Common myeloid progenitor, CD34-positive (primary cell): ENCODE data around the gene MAP6D1.

Experiments used
- CTCF ChIA-PET: fragments of 350-600 bp; sonication (Branson Sonifier 250); formaldehyde crosslinking; loops from one replicate; lab custom pipeline; 2021; ENCODE audit warnings: antibody characterized with exemption; lab: Charles Lee
- POLR2A ChIA-PET: fragments of 350-600 bp; sonication (Branson Sonifier 250); formaldehyde crosslinking; loops from one replicate; lab custom pipeline; 2021; ENCODE audit warnings: antibody characterized with exemption; lab: Charles Lee
- DNase-seq, 3 donors: peaks; one replicate each; pipeline versions ENCODE4 v3.0.0 to v3.0.0-alpha.2; 2013
- H3K27ac ChIP-seq, 2 experiments: 1 replicate in 1 of 2; 2 replicates in 1 of 2; pipeline ENCODE4 v1.7.0; 2013; ENCODE audit warnings: inconsistent platforms in 2 of 2, low read length in 2 of 2, mild to moderate bottlenecking in 2 of 2, low read depth in 1 of 2, moderate library complexity in 1 of 2; ENCODE audit not compliant: severe bottlenecking in 2 of 2, insufficient read depth in 1 of 2, poor library complexity in 1 of 2
- H3K27me3 ChIP-seq, 5 experiments: replicated peaks in 2 of 5; 1 replicate in 3 of 5; 2 replicates in 2 of 5; pipeline versions ENCODE4 v1.6.1 to v1.7.0; 2013; ENCODE audit warnings: low read length in 4 of 5, mild to moderate bottlenecking in 2 of 5, moderate library complexity in 2 of 5, inconsistent platforms in 1 of 5; ENCODE audit not compliant: insufficient read depth in 5 of 5, control insufficient read depth in 4 of 5
- H3K36me3 ChIP-seq, 4 experiments: 1 replicate in 2 of 4; 2 replicates in 2 of 4; pipeline versions ENCODE4 v1.6.1 to v1.7.0; 2013; ENCODE audit warnings: low read length in 3 of 4, control low read depth in 1 of 4, mild to moderate bottlenecking in 1 of 4; ENCODE audit not compliant: control insufficient read depth in 4 of 4, insufficient read depth in 4 of 4
- H3K4me1 ChIP-seq, 4 experiments: 1 replicate in 3 of 4; 2 replicates in 1 of 4; pipeline versions ENCODE4 v1.6.1 to v1.7.1; 2013; ENCODE audit warnings: low read length in 3 of 4, mild to moderate bottlenecking in 3 of 4, control low read depth in 1 of 4, inconsistent platforms in 1 of 4, moderate library complexity in 1 of 4; ENCODE audit not compliant: control insufficient read depth in 4 of 4, insufficient read depth in 4 of 4; ENCODE audit errors: control extremely low read depth in 1 of 4
- H3K4me3 ChIP-seq, 7 experiments: 1 replicate in 4 of 7; 2 replicates in 3 of 7; pipeline versions ENCODE4 v1.5.1 to v1.7.0; 2013; ENCODE audit warnings: mild to moderate bottlenecking in 7 of 7, low read length in 6 of 7, moderate library complexity in 6 of 7, inconsistent platforms in 2 of 7, low read depth in 2 of 7, control low read depth in 1 of 7; ENCODE audit not compliant: insufficient read depth in 4 of 7, control insufficient read depth in 1 of 7; ENCODE audit errors: extremely low read depth in 1 of 7
- H3K9me3 ChIP-seq, 5 experiments: 1 replicate in 4 of 5; 2 replicates in 1 of 5; pipeline versions ENCODE4 v1.6.1 to v1.7.1; 2013; ENCODE audit warnings: low read length in 4 of 5, mild to moderate bottlenecking in 2 of 5, inconsistent platforms in 1 of 5, low read depth in 1 of 5, moderate library complexity in 1 of 5; ENCODE audit not compliant: control insufficient read depth in 4 of 5, insufficient read depth in 2 of 5; ENCODE audit errors: control extremely low read depth in 1 of 5
- WGBS: methylation state at CpG from one replicate; pipeline ENCODE4 v1.1.5; 2013; ENCODE audit not compliant: insufficient coverage; 5-methylcytosine and 5-hydroxymethylcytosine counted together

The MAP6D1 gene

GRCh38 chr3:183857863-183858262, 32.5 kb upstream of the MAP6D1 start:
- no peaks in the 10 kb centered on the region for H3K27me3 ChIP-seq
- ChIA-PET POLR2A (interaction anchor here (0.6 kb wide), 1 partner anchor 438 kb away, joined by 3 read pairs; no protein-coding TSS in a partner anchor), CTCF (interaction anchor here (1.2 kb wide), 1 partner anchor 32 kb away, joined by 3 read pairs; the partner anchor contains the start of gene MAP6D1)
- H3K4me1 ChIP-seq: no peaks in the 10 kb centered on the region
- no peak for DNase-seq
- H3K9me3 ChIP-seq: no peaks in the 10 kb centered on the region
- H3K27ac ChIP-seq: no peak overlapping the region
- H3K4me3 ChIP-seq: no peak overlapping the region
- 100% methylated on average over 2 of the region's 3 CpGs for WGBS
- H3K36me3 ChIP-seq: peaks cover 17 to 74% (median 49%) of the 10 kb centered on the region in 4 experiments

DNA sequence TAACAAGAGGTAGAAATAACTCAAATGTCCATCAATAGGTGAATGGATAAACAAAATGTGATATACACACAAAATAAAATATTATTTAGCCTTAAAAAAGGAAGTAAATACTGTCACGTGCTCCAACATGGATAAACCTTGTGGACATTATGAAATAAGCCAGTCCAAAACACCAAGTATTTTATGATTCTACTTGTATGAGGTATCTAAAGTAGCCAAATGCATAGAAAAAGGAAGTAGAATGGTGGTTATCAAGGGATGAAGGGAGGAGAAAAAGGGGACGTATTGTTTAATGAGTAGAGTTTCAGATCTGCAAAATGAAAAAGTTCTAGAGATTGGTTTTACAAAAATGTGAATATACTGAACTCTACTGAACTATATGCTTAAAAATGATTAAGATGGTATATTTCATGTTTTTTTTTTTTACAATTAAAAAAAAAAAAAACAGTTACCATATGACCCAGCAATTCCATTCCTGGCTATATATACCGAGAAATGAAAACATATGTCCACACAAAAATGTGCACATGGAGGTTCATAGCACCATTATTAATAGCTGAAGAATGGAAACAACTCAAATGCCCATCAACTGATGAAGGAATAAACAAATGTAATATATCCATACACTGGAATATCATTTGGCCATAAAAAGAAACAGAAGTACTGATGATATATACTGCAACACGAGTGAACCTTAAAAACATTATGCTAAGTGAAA, 29.1 kb upstream of the MAP6D1 start:
- Histone ChIP-seq H3K4me3 (no peak overlapping the region), H3K27ac (no peak overlapping the region), H3K9me3 (no peaks in the 10 kb centered on the region), H3K36me3 (peaks cover 18 to 57% (median 38%) of the 10 kb centered on the region in 4 experiments), H3K27me3 (no peaks in the 10 kb centered on the region), H3K4me1 (no peaks in the 10 kb centered on the region)
- ChIA-PET POLR2A (no interaction called here), CTCF (no interaction called here)
- 100% methylated on average over 2 of the region's 4 CpGs for WGBS
- DNase-seq: no peak

GRCh38 chr3:183845608-183846288, 20.4 kb upstream of the MAP6D1 start:
- Histone ChIP-seq H3K36me3 (peaks cover 23 to 71% (median 45%) of the 10 kb centered on the region in 4 experiments), H3K9me3 (no peaks in the 10 kb centered on the region), H3K27ac (peak overlapping the region in 1 of 2 experiments; percentile 8), H3K27me3 (no peaks in the 10 kb centered on the region), H3K4me1 (peaks cover 0 to 6% (median 1%) of the 10 kb centered on the region in 4 experiments), H3K4me3 (no peak overlapping the region)
- DNase-seq: peak in 2 of 3 donors; percentile 53 to 65
- 60% methylated on average over 5 of the region's 13 CpGs for WGBS
- ChIA-PET POLR2A (interaction anchor here (0.9 kb wide), 1 partner anchor 32 kb away, joined by 4 read pairs; no protein-coding TSS in a partner anchor), CTCF (no interaction called here)

GRCh38 chr3:183845090-183845489, 19.7 kb upstream of the MAP6D1 start:
- CTCF ChIA-PET: interaction anchor here (1.6 to 4.0 kb wide), 2 partner anchors 13 to 18 kb away, joined by 4 to 15 read pairs; no protein-coding TSS in a partner anchor

DNA sequence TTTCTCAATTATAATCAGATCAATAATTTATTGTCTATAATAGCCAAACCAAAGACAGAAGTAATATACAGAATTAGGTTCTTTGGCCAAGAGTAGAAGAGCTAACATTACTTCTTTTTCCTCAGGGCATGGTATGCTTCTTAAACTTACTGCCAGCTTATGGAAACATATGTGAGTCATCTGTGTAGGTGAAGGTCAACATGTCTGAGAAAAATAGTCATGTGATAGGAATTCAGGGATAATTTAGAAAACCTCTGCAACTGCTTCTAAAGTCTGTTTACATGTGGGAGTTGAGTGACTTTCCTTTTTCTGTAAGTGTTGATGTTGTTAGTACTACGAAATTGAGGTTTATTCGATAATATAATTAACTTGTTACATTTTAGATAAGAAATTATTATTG, 19.2 kb upstream of the MAP6D1 start:
- peaks cover 0 to 6% (median 1%) of the 10 kb centered on the region in 4 experiments for H3K4me1 ChIP-seq
- no peak overlapping the region for H3K4me3 ChIP-seq
- no peaks in the 10 kb centered on the region for H3K9me3 ChIP-seq
- H3K36me3 ChIP-seq: peaks cover 20 to 74% (median 49%) of the 10 kb centered on the region in 4 experiments
- H3K27ac ChIP-seq: no peak overlapping the region
- WGBS: no CpG with 5 or more reads among the region's 2 CpGs
- DNase-seq: no peak
- CTCF ChIA-PET: interaction anchor here (1.6 to 4.0 kb wide), 2 partner anchors 13 to 18 kb away, joined by 4 to 15 read pairs; no protein-coding TSS in a partner anchor
- POLR2A ChIA-PET: no interaction called here
- no peaks in the 10 kb centered on the region for H3K27me3 ChIP-seq

More at GRCh38 chr3:183845090-183845489, 19.7 kb upstream of the MAP6D1 start:
- DNase-seq: no peak
- POLR2A ChIA-PET: interaction anchor here (0.9 kb wide), 1 partner anchor 33 kb away, joined by 4 read pairs; no protein-coding TSS in a partner anchor
- Histone ChIP-seq H3K4me3 (no peak overlapping the region), H3K36me3 (peaks cover 23 to 72% (median 48%) of the 10 kb centered on the region in 4 experiments), H3K27ac (no peak overlapping the region), H3K4me1 (peaks cover 0 to 6% (median 1%) of the 10 kb centered on the region in 4 experiments), H3K9me3 (no peaks in the 10 kb centered on the region), H3K27me3 (no peaks in the 10 kb centered on the region)
- 100% methylated on average over 3 of the region's 4 CpGs for WGBS

GRCh38 chr3:183839751-183840150, 14.4 kb upstream of the MAP6D1 start:
- peaks cover 17 to 74% (median 48%) of the 10 kb centered on the region in 4 experiments for H3K36me3 ChIP-seq

More at GRCh38 chr3:183839751-183840150, 14.4 kb upstream of the MAP6D1 start:
- Histone ChIP-seq H3K27me3 (no peaks in the 10 kb centered on the region), H3K9me3 (no peaks in the 10 kb centered on the region), H3K4me1 (no peaks in the 10 kb centered on the region), H3K4me3 (no peak overlapping the region), H3K27ac (no peak overlapping the region)
- POLR2A ChIA-PET: no interaction called here
- no peak for DNase-seq
- CTCF ChIA-PET: interaction anchor here (1.1 to 1.5 kb wide), 3 partner anchors 9 to 44 kb away, joined by 3 to 5 read pairs (median 4); partner anchors contain the start of gene PARL
- WGBS: 100% methylated on average over 1 of the region's 4 CpGs
